Measurements from ENCODE around the gene TMEM218.

Gene TMEM218

DNA sequence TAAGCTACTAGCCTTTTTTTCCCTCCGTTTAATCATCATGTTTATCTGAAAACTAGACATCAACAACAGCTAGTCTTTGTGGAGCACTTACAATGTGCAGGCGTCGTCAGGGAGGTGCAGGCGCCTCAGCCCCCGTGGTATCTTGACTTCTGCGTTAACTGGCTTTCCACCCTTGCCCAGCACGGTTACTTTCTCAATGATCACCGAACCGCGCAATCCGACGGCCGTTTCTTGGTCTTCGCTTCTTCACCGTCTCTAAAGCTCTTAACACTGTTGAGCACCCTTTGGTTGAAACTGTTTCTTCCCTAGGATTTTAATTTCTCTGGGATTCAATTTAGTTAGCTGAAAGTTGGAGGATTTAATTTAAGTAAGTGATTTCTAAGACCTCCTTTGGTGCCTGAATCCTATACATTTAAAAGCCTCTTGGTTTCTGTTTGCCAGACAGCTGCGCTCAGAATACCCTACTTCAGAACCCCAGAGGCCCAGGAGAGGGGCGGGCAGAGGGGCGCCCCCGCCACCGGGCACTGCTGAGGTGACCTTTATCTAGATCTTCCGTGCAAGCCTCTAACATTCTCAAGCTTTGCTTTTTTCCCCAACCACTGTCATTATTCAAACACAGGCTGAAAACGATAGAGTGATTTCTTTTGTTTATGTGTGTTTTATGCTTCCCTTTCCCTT, 18.0 kb upstream of the TMEM218 start:
- DNase-seq (ENCODE audit: low read depth in 1 of 2, low spot score in 1 of 2), result no peak

DNA sequence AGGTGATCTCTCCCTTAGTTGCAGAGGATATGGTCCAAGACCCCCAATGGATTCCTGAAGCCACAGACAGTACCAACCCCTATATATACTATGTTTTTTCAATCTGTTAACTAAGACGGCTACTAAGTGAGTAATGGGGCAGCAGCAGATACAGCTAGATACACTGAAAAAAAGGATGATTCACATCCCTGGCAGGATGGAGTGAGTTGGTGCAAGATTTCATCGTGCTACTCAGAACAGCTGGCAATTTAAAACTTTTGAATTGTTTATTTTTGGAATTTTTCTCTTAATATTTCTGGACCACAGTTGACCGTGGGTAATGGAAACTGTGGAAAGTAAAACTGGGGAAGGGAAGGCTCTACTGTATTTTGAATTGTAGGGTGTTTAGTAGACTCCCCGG, 17.0 kb upstream of the TMEM218 start:
- DNase-seq (ENCODE audit: low read depth in 1 of 2, low spot score in 1 of 2), result no peak

DNA sequence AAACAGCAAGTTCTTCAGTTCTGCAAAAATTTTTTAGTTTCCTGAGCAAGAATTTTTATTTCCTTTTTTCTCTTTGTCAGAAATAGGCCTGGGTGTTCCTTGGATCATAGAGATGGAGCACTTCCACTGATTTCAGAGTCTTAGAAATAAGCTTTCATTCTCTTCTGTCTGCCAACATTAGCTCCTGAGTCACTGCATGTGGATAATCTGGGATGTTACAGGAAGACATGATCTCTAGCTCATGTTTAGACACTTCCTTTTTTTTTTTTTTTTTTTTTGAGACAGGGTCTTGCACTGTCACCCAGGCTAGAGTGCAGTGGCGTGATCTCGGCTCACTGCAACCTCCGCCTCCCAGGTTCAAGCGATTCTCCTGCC, 13.2 kb upstream of the TMEM218 start:
- no peak for DNase-seq (ENCODE audit: low read depth in 1 of 2, low spot score in 1 of 2)

DNA sequence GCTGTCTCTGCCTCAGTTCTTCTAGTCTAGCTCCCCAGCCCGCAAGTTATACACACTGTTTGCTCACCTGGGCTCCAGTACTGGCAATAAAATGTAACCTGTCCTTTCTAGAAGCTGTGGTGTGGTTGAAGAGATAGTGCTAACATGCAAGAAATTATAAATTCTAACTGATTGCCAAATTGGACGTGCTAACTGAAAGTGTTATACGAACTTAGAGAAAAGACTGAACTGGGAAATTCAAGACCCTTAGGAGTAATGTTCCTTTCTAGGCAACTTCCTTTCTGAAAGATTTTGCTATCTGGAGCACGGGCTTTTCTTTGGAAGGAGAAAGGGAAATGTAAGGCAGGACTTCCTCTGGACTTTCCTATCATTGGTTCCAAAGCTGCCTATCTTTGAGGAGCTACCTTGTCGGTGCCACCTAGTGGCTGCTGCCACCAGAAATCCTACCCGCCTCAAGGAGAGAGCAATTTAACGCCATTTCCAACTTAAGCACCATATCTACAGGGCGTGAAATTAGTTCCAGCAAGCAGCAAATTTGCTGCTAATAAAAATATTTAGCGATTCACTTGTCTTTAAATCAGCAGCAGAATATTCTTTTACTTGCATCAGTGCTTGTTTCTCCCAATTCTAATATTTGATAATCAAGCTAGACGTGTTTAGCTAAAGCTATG, 12.7 kb upstream of the TMEM218 start:
- DNase-seq (ENCODE audit: low read depth in 1 of 2, low spot score in 1 of 2), result no peak

DNA sequence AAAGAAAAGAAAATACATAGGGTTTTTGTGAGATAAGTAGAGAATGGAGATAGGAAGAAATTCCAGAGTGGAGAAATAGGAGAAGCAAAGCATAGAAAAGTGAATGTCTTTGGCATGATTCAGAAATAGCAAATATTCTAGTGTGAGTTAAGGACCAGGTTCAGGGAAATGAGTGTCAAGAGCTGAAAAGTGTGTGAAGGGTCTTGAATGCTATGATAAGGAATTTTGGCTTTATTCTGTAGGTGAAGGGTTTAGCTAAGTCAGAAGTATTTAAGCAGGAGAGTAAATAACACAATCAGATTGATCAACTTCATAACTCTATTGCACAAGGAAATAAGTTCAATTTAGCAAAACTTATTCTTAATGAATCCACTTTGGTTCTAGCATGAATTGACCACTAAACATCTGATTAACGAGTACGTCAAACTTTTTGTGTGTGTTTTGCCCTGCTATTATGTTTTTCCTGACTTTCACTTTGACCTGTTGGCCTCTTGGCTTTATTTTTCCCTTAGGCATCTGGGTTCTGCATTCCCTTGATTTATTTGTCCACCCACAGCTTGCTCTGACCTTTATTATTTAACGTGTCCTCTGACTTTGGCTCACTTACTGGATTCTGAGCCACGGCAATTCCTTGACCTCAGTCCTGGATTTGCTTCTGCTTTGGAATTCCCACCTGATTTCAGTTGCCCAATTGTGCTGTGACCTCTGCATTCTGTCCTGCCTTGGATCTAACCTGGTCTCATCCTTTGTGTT, 11.9 kb upstream of the TMEM218 start:
- DNase-seq (ENCODE audit: low read depth in 1 of 2, low spot score in 1 of 2), result no peak

DNA sequence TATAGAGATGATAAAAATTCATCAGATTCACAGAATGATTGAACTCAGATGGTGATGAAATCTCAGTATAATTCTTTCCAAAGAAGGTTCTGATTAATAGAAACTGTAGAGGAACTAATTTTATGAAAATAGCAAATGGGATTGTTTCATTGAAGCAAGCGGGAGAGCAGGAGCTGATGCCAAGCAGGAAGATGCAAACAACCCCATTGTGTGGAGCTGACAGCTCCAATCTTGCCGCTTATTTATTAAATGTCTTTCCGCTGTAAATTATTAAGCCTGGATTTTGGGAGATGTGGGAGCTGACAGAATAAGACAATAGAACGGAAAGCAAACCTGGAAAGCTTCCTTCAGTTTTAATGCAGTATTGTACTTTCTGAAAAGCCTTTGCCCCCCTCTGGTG, 6.0 kb upstream of the TMEM218 start:
- DNase-seq (ENCODE audit: low read depth in 1 of 2, low spot score in 1 of 2), result no peak

DNA sequence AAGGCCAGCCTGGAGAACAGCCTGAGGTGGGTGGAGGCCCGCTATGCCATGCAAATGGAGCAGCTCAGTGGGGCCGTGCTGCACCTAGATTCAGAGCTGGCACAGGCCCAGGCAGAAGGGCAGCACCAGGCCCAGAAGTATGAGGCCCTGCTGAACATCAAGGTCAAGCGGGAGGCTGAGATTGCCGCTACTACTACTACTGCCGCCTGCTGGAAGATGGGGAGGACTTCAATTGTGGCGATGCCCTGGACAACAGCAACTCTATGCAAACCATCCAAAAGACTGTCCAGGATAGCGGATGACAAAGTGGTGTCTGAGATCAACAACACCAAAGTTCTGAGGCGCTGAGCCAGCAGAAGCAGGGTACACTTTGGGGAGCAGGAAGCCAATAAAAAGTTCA, 3.1 kb upstream of the TMEM218 start:
- no peak for DNase-seq (ENCODE audit: low read depth in 1 of 2, low spot score in 1 of 2)

DNA sequence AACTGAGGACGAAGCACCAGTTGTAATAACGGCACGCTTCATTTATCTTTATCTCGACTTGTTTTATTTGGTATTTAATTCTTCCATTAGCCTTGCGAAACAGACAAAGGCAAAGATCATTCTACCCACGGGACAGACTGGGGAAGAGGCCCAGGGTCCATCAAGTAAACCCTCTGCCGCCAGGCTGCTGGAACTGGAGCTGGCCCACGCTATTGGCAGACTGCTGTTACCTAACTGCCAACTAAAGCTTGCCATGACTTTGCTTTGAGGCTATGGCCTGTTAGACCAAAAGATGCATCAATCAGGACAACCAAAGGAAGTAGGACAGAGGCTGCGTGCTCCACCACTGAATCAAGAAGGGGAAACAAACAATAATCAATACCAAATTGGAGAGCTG, 780 bp upstream of the TMEM218 start:
- no peak for DNase-seq (ENCODE audit: low read depth in 1 of 2, low spot score in 1 of 2)

DNA sequence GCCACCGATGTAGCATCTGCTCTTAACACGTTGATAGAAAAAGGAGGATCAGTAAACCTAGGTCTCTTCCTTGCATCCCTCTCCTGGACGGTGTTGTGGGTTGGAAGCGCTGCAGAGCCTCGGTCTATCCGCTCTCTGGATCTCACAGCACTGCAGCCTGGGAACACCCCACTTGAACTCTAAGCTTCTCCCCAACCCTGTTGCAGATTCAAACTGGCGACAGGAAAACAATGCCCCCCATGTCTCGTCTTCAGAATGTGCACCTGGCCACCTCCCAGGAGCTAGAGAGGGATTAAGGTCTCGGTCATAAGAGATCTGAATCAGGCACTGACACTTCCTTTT, 454 bp downstream of the TMEM218 start:
- no peak for DNase-seq (ENCODE audit: low read depth in 1 of 2, low spot score in 1 of 2)

DNA sequence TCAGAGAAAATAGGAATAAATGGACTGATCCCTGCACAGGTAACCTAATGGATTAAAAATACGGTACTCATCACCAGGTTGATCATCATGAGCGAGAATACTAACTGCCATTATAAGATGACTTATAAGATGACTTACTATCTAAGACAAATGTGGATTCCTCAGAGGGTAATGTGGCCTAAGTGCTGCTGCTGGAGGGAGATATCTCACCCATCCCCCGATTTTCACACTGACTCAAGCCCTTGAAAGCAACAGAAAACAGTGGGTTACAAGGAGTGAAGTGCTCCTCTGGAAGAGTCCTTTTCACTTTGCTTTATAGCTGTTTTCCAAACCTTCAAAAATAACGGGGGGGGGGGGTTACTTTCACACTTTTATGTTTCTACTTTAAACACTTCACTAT, 920 bp downstream of the TMEM218 start:
- no peak for DNase-seq (ENCODE audit: low read depth in 1 of 2, low spot score in 1 of 2)

DNA sequence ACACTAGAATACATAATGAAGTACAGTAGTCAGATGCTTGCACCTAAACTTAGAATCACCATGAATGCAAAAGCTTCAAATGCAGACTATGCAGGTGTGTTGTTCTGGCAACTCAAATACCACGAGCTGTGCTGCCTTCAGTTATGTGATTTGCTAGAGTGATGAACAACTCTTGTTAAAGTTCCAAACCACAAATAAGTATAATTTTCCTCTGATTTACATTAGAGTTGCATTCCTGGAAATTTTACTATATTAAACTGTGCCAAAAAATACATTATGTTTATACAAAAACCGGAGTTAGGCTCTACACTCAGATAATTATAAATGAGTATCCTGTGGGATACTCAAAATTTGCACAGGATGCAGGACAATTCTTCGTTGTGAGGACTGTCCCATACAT, 3.0 kb downstream of the TMEM218 start:
- DNase-seq (ENCODE audit: low read depth in 1 of 2, low spot score in 1 of 2), result no peak

DNA sequence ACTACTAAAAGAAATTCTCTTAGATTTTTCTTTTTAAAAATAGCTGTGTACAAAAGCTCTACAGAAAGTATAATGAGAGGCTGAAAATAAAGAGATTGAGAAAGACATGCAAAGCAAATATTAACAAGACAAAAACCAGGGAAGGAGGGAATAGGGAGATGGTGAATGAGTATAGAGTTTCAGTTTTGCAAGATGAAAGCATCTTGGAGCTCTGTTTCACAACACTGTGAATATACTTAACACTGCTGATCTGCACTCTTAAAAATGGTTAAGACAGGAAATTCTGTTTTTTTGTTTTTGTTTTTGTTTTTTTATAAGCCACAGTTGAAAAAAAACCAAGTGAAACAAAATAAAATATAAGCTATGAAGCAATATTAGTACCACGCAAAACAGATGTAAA, 5.5 kb downstream of the TMEM218 start:
- no peak for DNase-seq (ENCODE audit: low read depth in 1 of 2, low spot score in 1 of 2)

DNA sequence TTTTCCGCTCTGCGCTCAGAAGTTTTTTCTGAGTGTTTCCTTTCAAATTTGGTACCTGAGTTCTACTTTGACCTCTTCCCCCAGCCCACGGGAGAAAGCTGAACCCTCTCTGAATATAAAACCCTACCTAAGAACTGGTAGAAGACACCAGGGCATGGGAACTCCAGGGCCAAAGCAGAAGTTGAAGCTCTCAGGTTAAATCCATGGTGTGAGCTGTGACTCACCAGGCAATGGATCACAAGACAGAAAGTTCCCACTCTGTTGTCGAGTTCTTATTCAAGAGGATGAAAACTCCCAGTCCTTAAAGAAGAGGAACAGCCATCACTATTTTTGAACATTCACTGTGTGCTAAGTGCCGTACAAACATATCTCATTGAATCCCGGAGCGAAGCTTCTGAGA, 8.9 kb downstream of the TMEM218 start:
- no peak for DNase-seq (ENCODE audit: low read depth in 1 of 2, low spot score in 1 of 2)

DNA sequence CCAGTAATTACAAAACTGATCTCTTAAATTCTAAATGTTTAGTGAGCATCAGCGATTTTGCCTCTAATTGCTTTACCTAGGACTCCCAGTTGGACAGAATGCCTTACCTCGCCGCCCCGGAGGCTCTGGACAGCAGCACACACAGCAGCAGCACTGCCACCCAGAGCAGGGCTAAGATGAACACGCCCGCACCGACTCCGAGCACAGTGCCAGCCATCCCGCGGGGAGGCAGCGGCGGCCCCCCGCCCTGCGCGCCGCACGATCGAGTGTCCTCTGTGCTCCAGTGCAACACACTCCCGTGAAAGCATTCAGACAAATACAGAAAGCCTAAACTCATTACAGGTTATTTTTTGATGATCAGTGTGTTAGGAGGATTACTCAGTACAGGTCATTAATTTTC, 9.4 kb downstream of the TMEM218 start:
- DNase-seq (ENCODE audit: low read depth in 1 of 2, low spot score in 1 of 2), result no peak

DNA sequence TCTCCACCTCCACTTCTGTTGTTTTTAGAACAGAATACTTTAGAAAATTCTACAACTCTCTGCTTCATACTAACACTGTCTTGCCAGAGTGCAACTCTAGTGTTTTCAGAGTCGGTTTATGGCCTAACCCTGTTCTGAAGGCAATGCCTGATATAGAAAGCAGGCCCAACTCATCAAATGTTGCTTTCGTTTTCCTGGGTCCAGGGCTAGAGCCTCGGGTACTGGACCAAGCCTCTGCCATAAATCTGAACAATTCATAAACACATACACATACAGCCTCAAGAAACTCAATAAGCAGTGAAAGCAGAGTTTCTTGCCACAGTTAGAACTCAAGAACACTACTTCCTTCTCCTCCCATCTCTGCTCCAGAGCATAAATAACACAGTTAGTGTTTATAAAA, 9.8 kb downstream of the TMEM218 start:
- no peak for DNase-seq (ENCODE audit: low read depth in 1 of 2, low spot score in 1 of 2)

DNA sequence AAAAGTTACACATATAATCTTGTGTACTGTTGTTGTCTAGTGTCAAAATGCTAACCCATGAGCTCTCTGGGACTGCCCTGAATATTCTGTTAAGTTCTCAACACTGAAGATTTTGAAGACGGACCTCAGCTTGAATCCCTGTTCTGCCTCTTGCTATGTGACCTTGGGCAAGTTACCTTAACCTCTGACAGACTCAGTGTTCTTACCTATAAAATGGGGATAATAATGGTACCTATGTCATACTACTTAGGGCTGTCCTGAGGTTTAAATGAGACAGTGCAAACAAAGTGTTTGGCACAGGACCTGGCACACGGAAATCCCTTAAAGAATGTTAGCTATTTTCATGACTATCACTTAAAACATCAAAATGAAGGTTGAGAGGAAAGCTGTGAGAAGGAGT, 11.3 kb downstream of the TMEM218 start:
- no peak for DNase-seq (ENCODE audit: low read depth in 1 of 2, low spot score in 1 of 2)

DNA sequence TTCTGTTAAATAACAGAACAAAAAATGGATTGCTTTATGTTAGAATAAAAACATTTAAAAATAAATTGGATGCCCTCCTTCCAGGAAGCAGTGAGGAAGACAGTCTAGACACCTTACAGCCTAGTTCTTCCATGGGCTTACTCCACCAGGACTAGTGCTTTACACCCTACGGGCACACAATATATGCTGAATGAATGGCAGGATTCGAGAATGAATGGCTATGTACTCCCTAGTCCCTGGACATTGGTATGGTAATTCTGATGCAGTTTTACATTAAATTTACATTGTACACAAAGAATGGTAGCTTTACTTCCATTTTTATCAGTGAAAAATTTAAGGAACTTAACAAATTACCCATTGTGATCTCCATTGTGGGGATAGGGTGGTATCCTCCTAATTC, 16.7 kb downstream of the TMEM218 start:
- no peak for DNase-seq (ENCODE audit: low read depth in 1 of 2, low spot score in 1 of 2)

DNA sequence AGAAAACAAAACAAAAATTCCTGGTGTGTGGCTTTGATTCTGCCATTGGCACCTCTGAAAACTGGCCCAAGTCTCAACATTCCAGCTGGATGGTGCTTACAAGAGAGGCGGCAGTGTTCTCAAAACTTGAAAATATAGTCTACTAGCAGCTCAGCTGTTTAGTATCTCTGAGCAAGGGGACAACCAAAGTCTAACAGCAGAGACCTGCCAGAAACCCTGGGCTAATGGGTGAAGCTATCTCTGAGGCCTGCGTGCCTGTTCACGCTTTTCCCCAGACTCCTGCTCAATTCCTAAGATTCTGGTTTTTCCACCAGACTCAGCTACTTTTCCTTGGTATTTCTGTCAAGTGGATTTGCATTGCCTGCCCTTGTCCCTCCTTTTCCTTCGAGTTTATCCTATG, 17.9 kb downstream of the TMEM218 start:
- no peak for DNase-seq (ENCODE audit: low read depth in 1 of 2, low spot score in 1 of 2)

DNA sequence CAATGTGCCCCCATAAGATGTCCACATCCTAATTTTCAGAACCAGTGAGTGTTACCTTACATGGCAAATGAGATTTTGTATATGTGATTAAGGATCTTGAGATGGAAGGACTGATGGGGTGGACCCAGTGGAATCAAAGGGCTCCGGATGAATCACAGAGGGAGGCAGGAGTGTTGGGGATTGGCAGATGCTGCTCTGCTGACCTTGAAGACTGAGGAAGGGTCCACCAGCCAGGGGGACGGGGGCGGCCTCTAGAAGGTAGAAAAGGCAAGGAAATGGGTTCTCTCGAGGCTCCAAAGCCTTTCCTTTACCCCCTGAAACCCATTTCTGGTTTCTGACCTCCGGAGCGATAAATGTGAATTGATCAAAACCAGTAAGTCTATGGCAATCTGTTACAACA, 18.8 kb downstream of the TMEM218 start:
- no peak for DNase-seq (ENCODE audit: low read depth in 1 of 2, low spot score in 1 of 2)

DNA sequence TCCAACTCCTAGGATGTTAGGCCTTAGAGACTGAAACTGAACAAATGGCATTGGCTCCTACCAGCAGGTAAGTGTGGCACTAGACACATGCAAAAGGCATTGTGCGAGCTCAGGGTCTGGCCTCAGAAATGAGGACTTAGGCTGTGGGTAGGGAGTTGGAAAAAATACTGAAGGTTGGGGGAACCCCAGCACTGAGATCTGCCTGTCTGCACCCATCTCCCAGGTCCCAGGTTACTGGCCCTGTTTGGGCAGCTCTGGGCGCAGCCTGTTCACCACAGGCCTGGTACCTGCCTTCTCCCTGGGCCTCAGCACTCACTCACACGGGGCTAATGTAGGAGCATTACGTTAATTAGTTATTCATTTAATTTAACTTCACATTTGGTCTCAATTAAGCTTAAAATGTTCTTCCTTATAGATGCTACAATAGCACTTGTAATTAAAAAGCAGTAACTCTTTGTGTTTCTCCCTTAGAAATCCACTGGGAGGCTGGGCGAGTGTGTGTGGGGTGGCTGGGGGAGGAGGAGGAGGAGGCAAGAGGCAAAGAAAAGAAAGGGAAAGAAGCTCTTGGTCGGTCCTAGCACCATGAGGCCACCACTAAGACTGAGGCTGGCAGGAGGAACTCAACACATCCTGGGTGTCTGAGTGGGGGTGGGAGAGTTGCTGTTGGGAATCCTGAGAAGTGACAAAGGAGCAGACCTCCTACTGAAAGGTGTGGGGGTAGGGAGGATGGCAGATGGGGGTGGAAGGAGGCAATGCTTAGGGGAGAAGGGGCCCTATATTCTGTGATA, 19.4 kb downstream of the TMEM218 start:
- DNase-seq (ENCODE audit: low read depth in 1 of 2, low spot score in 1 of 2), result no peak

DNA sequence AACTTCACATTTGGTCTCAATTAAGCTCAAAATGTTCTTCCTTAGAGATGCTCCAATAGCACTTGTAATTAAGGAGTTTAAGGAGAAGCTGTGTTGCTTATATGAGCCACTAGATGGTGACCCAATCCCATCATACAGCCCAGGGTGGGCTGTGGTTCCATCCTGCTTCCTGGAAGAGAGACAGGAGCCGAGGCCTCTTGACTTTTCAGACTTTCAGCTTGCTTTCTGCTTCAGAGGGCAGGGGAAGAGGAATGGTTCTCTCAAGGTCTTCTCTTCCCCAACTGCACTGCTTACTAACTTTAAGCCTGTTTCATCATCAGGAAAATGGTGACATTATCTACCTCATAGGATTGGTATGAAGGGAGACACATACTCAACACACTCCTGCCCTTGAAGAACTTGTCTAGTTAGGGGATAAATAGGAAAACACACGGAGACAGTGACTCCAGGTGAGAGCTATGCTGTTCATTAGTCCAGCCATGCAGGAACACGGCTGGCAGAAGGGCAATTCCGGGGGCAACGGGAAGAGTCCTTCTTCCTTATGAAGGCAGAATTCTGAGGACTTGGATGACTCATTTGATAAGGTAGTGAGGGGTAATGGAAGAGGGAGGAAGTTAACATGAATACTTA, 20.1 kb downstream of the TMEM218 start:
- no peak for DNase-seq (ENCODE audit: low read depth in 1 of 2, low spot score in 1 of 2)

Measured in activated T-helper 1 cell treated with anti-CD3 and anti-CD28 coated beads, Interleukin-2, amount 50 U/mL, for 16 hours (primary cell).